Right cardiac atrium (tissue), 5 donors: ENCODE data around the gene DUSP21. TPM values are rescaled to one million over a fixed set of nuclear protein-coding genes. Genes with fewer than 3 reads are reported as not detected.
"Not testable (repeated sequence)": the region's sequence is repeated elsewhere in the genome, so short reads cannot be mapped to it uniquely, and the experiment has no call there.

Experiments
- ATAC-seq, 2 donors: fragments of 200-7000 bp; cut with Tn5 transposase; one replicate each; pipeline versions ENCODE4 v1.8.0 to v1.9.1; 2020; ENCODE audit warnings: moderate library complexity in 2 of 2, mild to moderate bottlenecking in 1 of 2
- DNase-seq, 3 donors: peaks; one replicate each; pipeline ENCODE4 v3.0.0-alpha.2; 2020
- H3K27ac ChIP-seq: one replicate; pipeline ENCODE4 v1.5.1; 2013; ENCODE audit warnings: mild to moderate bottlenecking, low read length, control low read depth, moderate library complexity
- H3K27me3 ChIP-seq: one replicate; pipeline ENCODE4 v1.6.1; 2013; ENCODE audit not compliant: control insufficient read depth, insufficient read depth
- H3K4me1 ChIP-seq: one replicate; pipeline ENCODE4 v1.6.1; 2013; ENCODE audit warnings: low read length; ENCODE audit not compliant: control insufficient read depth, insufficient read depth
- H3K4me3 ChIP-seq: one replicate; pipeline ENCODE4 v1.5.1; 2013; ENCODE audit warnings: low read length, control low read depth
- H3K9me3 ChIP-seq: one replicate; pipeline ENCODE4 v1.6.1; 2013; ENCODE audit warnings: low read length; ENCODE audit not compliant: control insufficient read depth
- WGBS: extraction: QIAGEN DNeasy Blood & Tissue Kit; methylation state at CpG from one replicate; pipeline ENCODE4 v1.1.7; 2013; 5-methylcytosine and 5-hydroxymethylcytosine counted together
- intact Hi-C, 4 donors: fragments of 100-400 bp; cut with DNase I; formaldehyde crosslinking; loops; one replicate each; pipeline versions ENCODE4 v1.11.0 to v1.14.0; 2022 to 2023
- long read RNA-seq, 4 donors: library from polyadenylated mRNA; unstranded; transcript quantifications; one replicate each; pipeline ENCODE4 v2.0.0, GENCODE V29; 2020 to 2021
- polyA plus RNA-seq: library from polyadenylated mRNA; stranded (reverse); fragments of 200-250 nt; gene quantifications from one replicate; pipeline ENCODE4 v1.2.3, GENCODE V29; 2013
- total RNA-seq, 4 donors: library from RNA; stranded (reverse); fragmentation: NEBNext Ultra II Directional; extraction: Animal tissue kit (Norgen Biotek cat#: 25700); gene quantifications; one replicate each; pipeline ENCODE4 v1.2.1, GENCODE V29; 2021
- donor health status: healthy with polysubstance abuse.
- donor health status: DM: no; HTN: yes; CAD: no.
- donor health status: DM: no; HTN: no; CAD: no.
- donor health status: DM: no; HTN: yes; CAD: no; lungs with severe emphysema.
- donor health status: DM: yes; HTN: yes; CAD: no.

DUSP21 gene
- total RNA-seq (not detected), polyA plus RNA-seq (not detected)
- long read RNA-seq, donor 1 = 0 reads
- long read RNA-seq, donor 2 = 0 reads
- long read RNA-seq, donor 3 = 0 reads
- long read RNA-seq, donor 4 = 0 reads

DNA sequence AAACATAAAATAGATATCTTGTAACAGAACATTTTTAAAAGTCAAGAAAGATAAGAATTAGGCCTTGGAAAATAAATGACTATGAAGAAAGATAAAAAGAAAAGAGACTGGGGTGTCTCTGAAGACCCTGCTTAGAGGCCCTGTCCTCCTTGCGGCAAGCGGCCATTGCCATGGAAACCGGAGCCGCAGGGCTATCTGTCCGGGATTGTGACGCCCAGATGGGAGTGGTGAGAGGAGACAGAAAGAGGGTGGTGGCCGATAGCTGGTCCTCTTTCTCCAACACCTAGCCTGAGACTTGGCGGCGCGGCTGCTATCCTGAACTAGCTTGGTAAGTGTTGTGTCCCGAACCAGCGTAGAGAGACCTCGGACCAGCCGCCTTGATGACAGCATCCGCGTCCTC is at the start of gene DUSP21:
DUSP21 (plus strand) TSS at position 269 of the 400 bp plus-strand sequence; CDS start at position 381, 112 bp downstream.
- DNase-seq (peak in 1 of 3 donors; percentile 40), ATAC-seq (no peak)
- Histone ChIP-seq H3K9me3 (no peaks in the 10 kb centered on the region), H3K27me3 (no peaks in the 10 kb centered on the region), H3K4me1 (no peaks in the 10 kb centered on the region), H3K27ac (no peak within 1 kb of the TSS), H3K4me3 (no peak within 1 kb of the TSS)
- intact Hi-C loops = no loop called here
- WGBS = 69% methylated on average over 16 of the region's 16 CpGs

DNA sequence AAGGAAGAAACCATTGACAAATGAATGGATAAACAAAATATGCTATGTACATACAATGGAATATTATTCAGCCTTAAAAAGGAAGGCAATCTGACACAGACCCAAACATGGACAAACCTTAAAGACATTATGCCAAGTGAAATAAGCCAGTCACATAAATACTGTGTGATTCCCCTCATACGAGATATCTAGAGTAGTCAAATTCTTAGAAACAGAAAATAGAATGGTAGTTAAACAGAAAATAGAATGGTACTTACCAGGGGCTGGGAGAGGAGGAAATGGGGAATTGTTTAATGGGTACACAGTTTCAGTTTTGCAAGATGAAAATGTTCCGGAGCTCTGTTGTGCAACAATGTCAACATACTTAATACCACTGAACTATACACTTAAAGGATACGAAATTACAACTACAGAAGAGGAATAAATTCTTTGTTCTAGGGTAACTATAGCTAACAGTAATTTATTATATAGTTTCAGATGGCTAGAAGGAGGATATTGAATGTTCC is 47.8 kb upstream of the DUSP21 start:
- Histone ChIP-seq H3K4me3 (no peak overlapping the region), H3K27ac (no peak overlapping the region), H3K27me3 (no peaks in the 10 kb centered on the region), H3K9me3 (no peaks in the 10 kb centered on the region), H3K4me1 (no peaks in the 10 kb centered on the region)
- 70% methylated on average over 3 of the region's 3 CpGs for WGBS
- intact Hi-C loops = no loop called here
- DNase-seq (no peak), ATAC-seq (no peak)

DNA sequence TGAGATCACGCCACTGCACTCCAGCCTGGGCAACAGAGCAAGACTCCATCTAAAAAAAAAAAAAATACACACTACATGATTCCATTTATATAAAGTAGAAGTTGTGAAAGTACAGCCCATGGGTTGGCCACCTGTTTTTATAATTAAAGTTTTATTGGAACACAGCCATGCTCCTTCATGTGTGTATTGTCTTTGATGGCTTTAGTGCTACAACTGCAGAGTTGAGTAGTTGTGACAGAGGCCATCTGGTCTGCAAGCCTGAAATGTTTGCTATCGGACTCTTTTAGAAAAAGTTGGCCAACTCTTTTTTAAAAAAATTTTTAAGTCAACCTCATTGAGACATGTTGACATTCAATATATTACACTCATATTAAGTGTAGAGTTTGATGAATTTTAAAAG is 41.2 kb upstream of the DUSP21 start:
- intact Hi-C loops = no loop called here
- DNase-seq (no peak), ATAC-seq (no peak)
- no peaks in the 10 kb centered on the region for H3K4me1 ChIP-seq
- no peak overlapping the region for H3K27ac ChIP-seq
- no peaks in the 10 kb centered on the region for H3K9me3 ChIP-seq
- H3K4me3 ChIP-seq = no peak overlapping the region
- no peaks in the 10 kb centered on the region for H3K27me3 ChIP-seq
- WGBS = 72% methylated on average over 2 of the region's 2 CpGs

DNA sequence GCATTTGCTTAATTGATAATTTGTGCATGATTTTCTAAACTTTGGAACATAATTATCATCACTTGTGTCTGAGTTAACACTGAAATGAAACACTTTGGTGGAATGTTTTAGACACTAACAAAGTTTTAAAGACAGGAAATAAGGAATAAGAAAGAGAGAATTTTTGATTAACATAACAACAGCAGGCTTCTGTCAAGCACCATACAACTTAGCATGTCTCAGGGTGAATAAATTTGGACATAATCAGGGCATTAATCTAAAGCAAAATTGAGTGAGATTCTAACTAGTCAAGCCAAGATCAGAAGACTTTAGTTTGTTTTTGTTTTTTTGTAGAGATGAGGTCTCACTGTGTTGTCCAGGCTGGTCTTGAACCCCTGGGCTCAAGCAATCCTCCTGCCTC is 28.1 kb upstream of the DUSP21 start:
- Histone ChIP-seq H3K27ac (no peak overlapping the region), H3K4me3 (no peak overlapping the region), H3K4me1 (no peaks in the 10 kb centered on the region), H3K27me3 (no peaks in the 10 kb centered on the region), H3K9me3 (no peaks in the 10 kb centered on the region)
- intact Hi-C loops = no loop called here
- DNase-seq (no peak), ATAC-seq (no peak)

DNA sequence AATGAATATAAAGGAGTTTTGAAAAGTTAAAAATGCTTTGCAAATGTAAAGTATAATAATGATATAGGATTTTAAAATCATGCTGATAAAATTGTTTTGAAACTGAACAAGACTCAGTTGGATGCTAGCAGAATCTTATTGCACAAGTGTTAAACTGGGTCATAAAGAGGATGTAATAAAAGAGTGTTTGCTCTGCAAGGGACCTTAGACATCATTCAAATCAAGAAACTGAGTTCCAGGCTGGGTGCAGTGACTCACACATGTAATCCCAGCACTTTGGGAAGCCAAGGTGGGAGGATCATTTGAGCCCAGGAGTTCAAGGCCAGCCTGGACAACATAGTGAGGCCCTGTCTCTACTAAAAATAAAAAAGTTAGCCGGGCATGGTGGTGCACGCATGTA is 27.5 kb upstream of the DUSP21 start:
- H3K9me3 ChIP-seq = no peaks in the 10 kb centered on the region
- no peaks in the 10 kb centered on the region for H3K4me1 ChIP-seq
- DNase-seq (no peak), ATAC-seq (no peak)
- 96% methylated on average over 2 of the region's 2 CpGs for WGBS
- intact Hi-C loops = no loop called here
- H3K4me3 ChIP-seq = no peak overlapping the region
- no peaks in the 10 kb centered on the region for H3K27me3 ChIP-seq
- H3K27ac ChIP-seq = no peak overlapping the region

DNA sequence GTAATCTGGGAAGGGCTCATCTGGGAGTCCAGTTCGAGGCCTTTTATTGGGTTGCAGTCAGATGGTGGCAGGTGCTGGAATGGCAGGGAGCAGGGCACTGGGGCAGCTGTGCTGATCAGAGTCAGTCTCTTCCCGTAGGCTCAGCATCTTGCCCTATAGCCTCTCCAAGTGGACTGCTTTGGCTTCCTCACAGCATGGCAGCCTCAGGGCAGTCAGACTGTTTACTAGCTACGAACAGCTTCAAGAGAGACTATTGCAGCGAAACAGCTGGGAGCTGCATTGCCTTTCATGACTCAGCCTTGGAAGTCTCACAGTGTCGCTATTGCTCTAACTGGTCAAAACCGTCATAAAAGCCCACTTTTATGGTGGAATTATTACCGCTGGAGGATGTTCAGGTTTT is 26.8 kb upstream of the DUSP21 start:
- no peak for ATAC-seq
- DNase-seq = no peak
- Histone ChIP-seq H3K27me3 (no peaks in the 10 kb centered on the region), H3K4me3 (no peak overlapping the region), H3K4me1 (no peaks in the 10 kb centered on the region), H3K27ac (no peak overlapping the region), H3K9me3 (no peaks in the 10 kb centered on the region)
- intact Hi-C loops = no loop called here
- 92% methylated on average over 7 of the region's 7 CpGs for WGBS

DNA sequence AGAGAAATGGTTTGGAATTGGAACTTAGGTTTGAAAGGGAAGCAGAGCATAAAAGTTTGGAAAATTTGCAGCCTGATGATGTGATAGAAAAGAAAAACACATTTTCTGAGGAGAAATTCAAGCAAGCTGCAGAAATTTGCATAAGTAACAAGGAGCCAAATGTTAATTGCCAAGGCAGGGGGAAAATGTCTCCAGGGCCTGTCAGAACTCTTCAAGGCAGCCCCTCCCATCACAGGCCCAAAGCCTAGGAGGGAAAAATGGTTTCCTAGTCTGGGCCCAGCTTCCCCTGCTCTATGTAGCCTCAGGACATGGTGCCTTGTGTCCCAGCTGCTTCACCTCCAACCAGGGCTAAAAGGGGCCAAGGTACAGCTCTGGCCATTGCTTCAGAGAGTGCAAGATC is 21.2 kb upstream of the DUSP21 start:
- no peaks in the 10 kb centered on the region for H3K9me3 ChIP-seq
- no peak overlapping the region for H3K27ac ChIP-seq
- intact Hi-C loops = no loop called here
- no peaks in the 10 kb centered on the region for H3K4me1 ChIP-seq
- no peak for ATAC-seq
- no peaks in the 10 kb centered on the region for H3K27me3 ChIP-seq
- no peak overlapping the region for H3K4me3 ChIP-seq
- no peak for DNase-seq

DNA sequence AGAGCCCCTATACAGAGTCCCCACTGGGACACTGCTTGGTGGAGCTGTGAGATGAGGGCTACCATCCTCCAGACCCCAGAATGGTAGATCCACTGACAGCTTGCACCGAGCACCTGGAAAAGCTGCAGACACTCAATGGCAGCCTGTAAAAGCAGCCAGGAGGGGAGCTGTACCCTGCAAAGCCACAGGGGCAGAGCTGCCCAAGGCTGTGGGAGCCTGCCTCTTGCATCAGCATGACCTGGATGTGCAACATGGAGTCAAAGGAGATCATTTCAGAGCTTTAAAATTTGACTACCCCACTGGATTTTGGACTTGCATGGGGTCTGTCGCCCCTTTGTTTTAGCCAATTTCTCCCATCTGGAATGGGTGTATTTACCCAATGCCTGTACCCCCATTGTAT is 20.6 kb upstream of the DUSP21 start:
- intact Hi-C loops = not testable (repeated sequence)

DNA sequence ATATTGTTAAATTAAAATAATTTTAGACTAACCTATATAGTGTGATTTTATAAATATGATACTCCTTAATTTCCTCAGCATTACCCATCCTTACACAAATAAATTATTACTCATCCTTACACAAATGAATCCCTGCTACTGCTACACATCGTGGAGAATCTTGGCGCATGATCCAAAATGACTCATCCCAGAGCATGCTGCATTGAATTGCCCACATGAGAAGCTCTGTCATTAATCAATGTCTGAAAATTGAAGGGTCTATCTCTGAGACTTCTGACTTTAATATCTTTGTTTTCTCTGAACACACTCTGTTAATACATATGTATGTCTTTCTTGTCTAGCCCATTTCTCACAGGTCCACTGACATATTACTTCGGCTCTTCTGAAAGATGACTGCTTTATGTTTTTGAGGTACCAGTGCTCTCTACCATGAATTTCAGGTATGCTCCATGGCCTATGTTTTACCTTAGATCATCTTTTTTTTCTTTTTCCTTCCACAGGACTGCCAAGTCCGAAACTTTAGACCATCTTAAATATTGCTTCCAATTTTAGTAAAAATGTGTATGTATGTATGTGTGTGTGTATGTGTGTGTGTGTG is 15.7 kb upstream of the DUSP21 start:
- intact Hi-C loops = no loop called here
- DNase-seq = no peak
- 68% methylated on average over 4 of the region's 4 CpGs for WGBS
- Histone ChIP-seq H3K27me3 (no peaks in the 10 kb centered on the region), H3K4me1 (no peaks in the 10 kb centered on the region), H3K27ac (no peak overlapping the region), H3K9me3 (no peaks in the 10 kb centered on the region), H3K4me3 (no peak overlapping the region)
- ATAC-seq = no peak

More for the DNA sequence above, 20.6 kb upstream of the DUSP21 start:
- WGBS = 98% methylated on average over 2 of the region's 2 CpGs
- DNase-seq, ATAC-seq, H3K9me3 ChIP-seq, H3K4me3 ChIP-seq, H3K4me1 ChIP-seq, H3K27ac ChIP-seq, H3K27me3 ChIP-seq: not testable (repeated sequence)

DNA sequence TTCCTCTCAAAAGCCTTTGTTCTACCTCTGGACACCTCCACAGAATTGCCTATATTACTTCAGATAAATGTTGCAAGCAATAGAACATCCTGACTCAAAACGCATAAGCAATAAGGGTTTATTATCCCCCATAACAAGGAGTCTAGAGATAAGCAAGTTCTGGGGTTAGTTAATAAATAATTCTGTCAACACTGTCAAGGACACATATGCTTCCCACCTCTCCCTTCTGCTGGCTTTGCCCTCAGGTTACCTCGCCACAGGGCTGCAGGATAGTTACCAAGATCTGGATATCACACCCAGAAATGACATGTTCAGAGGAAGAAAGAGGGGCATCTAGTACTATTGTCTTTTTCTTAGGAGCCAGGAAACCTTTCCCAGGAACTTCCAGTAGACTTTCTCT is 14.0 kb upstream of the DUSP21 start:
- ATAC-seq = no peak

DNA sequence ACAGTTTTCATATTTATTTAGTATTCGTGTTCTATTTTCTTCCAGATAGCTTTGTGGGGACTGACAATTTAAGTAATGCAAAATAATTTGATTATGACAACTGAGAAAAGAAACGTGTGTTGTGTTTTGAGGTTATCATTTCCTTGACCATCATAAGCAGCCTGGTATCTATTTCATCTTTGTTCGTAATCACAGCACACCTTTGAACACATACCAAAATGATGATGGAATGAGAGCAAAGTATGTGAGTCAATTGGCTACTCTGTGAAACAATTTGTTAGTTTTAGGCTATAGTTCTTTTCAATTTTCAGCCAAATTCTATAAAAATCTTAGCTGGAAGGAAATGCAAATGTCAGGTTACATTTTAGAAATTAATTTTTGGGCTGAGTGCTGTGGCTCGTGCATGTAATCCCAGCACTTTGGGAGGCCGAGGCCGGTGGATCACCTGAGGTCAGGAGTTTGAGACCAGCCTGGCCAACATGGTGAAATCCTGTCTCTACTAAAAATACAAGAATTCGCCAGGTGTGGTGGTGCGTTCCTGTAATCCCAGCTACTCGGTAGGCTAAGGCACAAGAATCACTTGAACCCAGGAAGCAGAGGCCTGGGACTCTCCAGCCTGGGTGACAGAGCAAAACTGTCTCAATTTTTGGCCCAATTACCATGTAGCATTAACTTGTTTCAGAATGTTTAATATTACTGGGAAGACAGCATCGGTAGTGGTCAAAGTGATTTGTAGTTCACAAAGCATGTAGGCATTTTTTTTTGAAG is 1.1 kb upstream of the DUSP21 start:
- WGBS = 88% methylated on average over 10 of the region's 10 CpGs
- H3K27ac ChIP-seq = no peak overlapping the region

More for the DNA sequence above, 14.0 kb upstream of the DUSP21 start:
- Histone ChIP-seq H3K4me1 (no peaks in the 10 kb centered on the region), H3K9me3 (no peaks in the 10 kb centered on the region), H3K4me3 (no peak overlapping the region), H3K27ac (no peak overlapping the region), H3K27me3 (no peaks in the 10 kb centered on the region)
- intact Hi-C loops = no loop called here
- DNase-seq = no peak
- 36% methylated on average over 2 of the region's 2 CpGs for WGBS

More for the DNA sequence above, 1.1 kb upstream of the DUSP21 start:
- Histone ChIP-seq H3K9me3 (no peaks in the 10 kb centered on the region), H3K27me3 (no peaks in the 10 kb centered on the region), H3K4me1 (no peaks in the 10 kb centered on the region), H3K4me3 (no peak overlapping the region)
- DNase-seq (no peak), ATAC-seq (no peak)
- intact Hi-C loops = no loop called here
